ENCODE results near the gene NSD1. TPM values are rescaled to one million over a fixed set of nuclear protein-coding genes. Genes with fewer than 3 reads are reported as not detected.

The NSD1 gene
- total RNA-seq, 1 experiment from 2014 or later = 48.9 TPM

- ATAC-seq = no peak
- Histone ChIP-seq H3K4me3 (ENCODE audit: low read length) (no peak overlapping the region), H3K9me3 (ENCODE audit: low read length) (no peaks in the 10 kb centered on the region), H3K27ac (ENCODE audit: low read length) (no peak overlapping the region), H3K9ac (ENCODE audit: low read length) (no peak overlapping the region), H3F3A (ENCODE audit: low read length, unreplicated experiment) (no peaks in the 10 kb centered on the region), H2AFZ (ENCODE audit: low read length) (no peak overlapping the region), H3K79me2 (ENCODE audit: low read length) (no peaks in the 10 kb centered on the region), H3K4me2 (ENCODE audit: low read length) (no peak overlapping the region), H3K9me2 (replicated peaks; ENCODE audit: low read length) (no peaks in the 10 kb centered on the region), H4K20me1 (ENCODE audit: low read length) (no peaks in the 10 kb centered on the region), H3K27me3 (ENCODE audit: low read length) (no peaks in the 10 kb centered on the region), H3K4me1 (ENCODE audit: insufficient read depth, low read length) (no peaks in the 10 kb centered on the region), H3K36me3 (ENCODE audit: low read depth, low read length) (peaks cover 48% of the 10 kb centered on the region)
- no peak for DNase-seq
- POLR2A ChIA-PET (ENCODE audit: unreplicated experiment) = no interaction called here
- TF ChIP-seq CTCF (conservative IDR thresholded peaks at IDR 0.05; ENCODE audit: low read depth, low read length) (no peak), EZH2phosphoT487 (IDR thresholded peaks at IDR 0.05; ENCODE audit: borderline replicate concordance, low read length) (no peak), EZH2 (IDR thresholded peaks at IDR 0.05; ENCODE audit: low read length, unreplicated experiment) (no peak)
- intact Hi-C loops (cut with micrococcal nuclease) = no loop called here
- CTCF ChIA-PET = no interaction called here
- BruUV-seq (replicated peaks) = no TSS peak
Observed at GRCh38 chr5:177293819-177294581, 160.4 kb downstream of the NSD1 start.

GRCh38 chr5:177294632-177295031 lies 161.1 kb downstream of the NSD1 start:
- no peaks in the 10 kb centered on the region for H3K79me2 ChIP-seq (ENCODE audit: low read length)
- no peak overlapping the region for H3K4me3 ChIP-seq (ENCODE audit: low read length)
- CTCF ChIA-PET = no interaction called here
- POLR2A ChIA-PET (ENCODE audit: unreplicated experiment) = no interaction called here
- H3K9ac ChIP-seq (ENCODE audit: low read length) = no peak overlapping the region
- no TSS peak for BruUV-seq (replicated peaks)
- DNase-seq = no peak
- no peak for ATAC-seq
- no peak overlapping the region for H3K4me2 ChIP-seq (ENCODE audit: low read length)
- H3F3A ChIP-seq (ENCODE audit: low read length, unreplicated experiment) = no peaks in the 10 kb centered on the region
- H3K27me3 ChIP-seq (ENCODE audit: low read length) = no peaks in the 10 kb centered on the region
- TF ChIP-seq EZH2phosphoT487 (IDR thresholded peaks at IDR 0.05; ENCODE audit: borderline replicate concordance, low read length) (no peak), EZH2 (IDR thresholded peaks at IDR 0.05; ENCODE audit: low read length, unreplicated experiment) (no peak), CTCF (conservative IDR thresholded peaks at IDR 0.05; ENCODE audit: low read depth, low read length) (no peak)
- no peak overlapping the region for H3K27ac ChIP-seq (ENCODE audit: low read length)
- H3K36me3 ChIP-seq (ENCODE audit: low read depth, low read length) = peaks cover 48% of the 10 kb centered on the region
- H2AFZ ChIP-seq (ENCODE audit: low read length) = no peak overlapping the region
- no peaks in the 10 kb centered on the region for H3K9me2 ChIP-seq (replicated peaks; ENCODE audit: low read length)
- H3K9me3 ChIP-seq (ENCODE audit: low read length) = no peaks in the 10 kb centered on the region
- no peaks in the 10 kb centered on the region for H4K20me1 ChIP-seq (ENCODE audit: low read length)
- peaks cover 6% of the 10 kb centered on the region for H3K4me1 ChIP-seq (ENCODE audit: insufficient read depth, low read length)
- intact Hi-C loops (cut with micrococcal nuclease) = no loop called here

GRCh38 chr5:177295924-177296323 lies 162.4 kb downstream of the NSD1 start:
- no TSS peak for BruUV-seq (replicated peaks)
- CTCF ChIA-PET = no interaction called here

More at GRCh38 chr5:177295924-177296323, 162.4 kb downstream of the NSD1 start:
- H3K4me1 ChIP-seq (ENCODE audit: insufficient read depth, low read length) = peaks cover 18% of the 10 kb centered on the region
- no peaks in the 10 kb centered on the region for H3K79me2 ChIP-seq (ENCODE audit: low read length)
- ATAC-seq (no peak), DNase-seq (no peak)
- H3K9ac ChIP-seq (ENCODE audit: low read length) = no peak overlapping the region
- no peak for TF ChIP-seq EZH2phosphoT487 (IDR thresholded peaks at IDR 0.05; ENCODE audit: borderline replicate concordance, low read length)
- TF ChIP-seq EZH2 (IDR thresholded peaks at IDR 0.05; ENCODE audit: low read length, unreplicated experiment) = no peak
- no peak for TF ChIP-seq CTCF (conservative IDR thresholded peaks at IDR 0.05; ENCODE audit: low read depth, low read length)
- H3K4me3 ChIP-seq (ENCODE audit: low read length) = no peak overlapping the region
- peaks cover 45% of the 10 kb centered on the region for H3K36me3 ChIP-seq (ENCODE audit: low read depth, low read length)
- POLR2A ChIA-PET (ENCODE audit: unreplicated experiment) = no interaction called here
- no peaks in the 10 kb centered on the region for H4K20me1 ChIP-seq (ENCODE audit: low read length)
- H3K27ac ChIP-seq (ENCODE audit: low read length) = no peak overlapping the region
- H3K27me3 ChIP-seq (ENCODE audit: low read length) = no peaks in the 10 kb centered on the region
- H3F3A ChIP-seq (ENCODE audit: low read length, unreplicated experiment) = peaks cover 8% of the 10 kb centered on the region
- intact Hi-C loops (cut with micrococcal nuclease) = no loop called here
- H2AFZ ChIP-seq (ENCODE audit: low read length) = no peak overlapping the region
- no peaks in the 10 kb centered on the region for H3K9me3 ChIP-seq (ENCODE audit: low read length)
- H3K4me2 ChIP-seq (ENCODE audit: low read length) = no peak overlapping the region
- no peaks in the 10 kb centered on the region for H3K9me2 ChIP-seq (replicated peaks; ENCODE audit: low read length)
